Measurements from ENCODE around the gene LAMA3. TPM values are rescaled to one million over a fixed set of nuclear protein-coding genes. Genes with fewer than 3 reads are reported as not detected.
A peak's percentile ranks its signal among the peaks of the same experiment; 100 is the strongest.

Gene LAMA3, protein sequence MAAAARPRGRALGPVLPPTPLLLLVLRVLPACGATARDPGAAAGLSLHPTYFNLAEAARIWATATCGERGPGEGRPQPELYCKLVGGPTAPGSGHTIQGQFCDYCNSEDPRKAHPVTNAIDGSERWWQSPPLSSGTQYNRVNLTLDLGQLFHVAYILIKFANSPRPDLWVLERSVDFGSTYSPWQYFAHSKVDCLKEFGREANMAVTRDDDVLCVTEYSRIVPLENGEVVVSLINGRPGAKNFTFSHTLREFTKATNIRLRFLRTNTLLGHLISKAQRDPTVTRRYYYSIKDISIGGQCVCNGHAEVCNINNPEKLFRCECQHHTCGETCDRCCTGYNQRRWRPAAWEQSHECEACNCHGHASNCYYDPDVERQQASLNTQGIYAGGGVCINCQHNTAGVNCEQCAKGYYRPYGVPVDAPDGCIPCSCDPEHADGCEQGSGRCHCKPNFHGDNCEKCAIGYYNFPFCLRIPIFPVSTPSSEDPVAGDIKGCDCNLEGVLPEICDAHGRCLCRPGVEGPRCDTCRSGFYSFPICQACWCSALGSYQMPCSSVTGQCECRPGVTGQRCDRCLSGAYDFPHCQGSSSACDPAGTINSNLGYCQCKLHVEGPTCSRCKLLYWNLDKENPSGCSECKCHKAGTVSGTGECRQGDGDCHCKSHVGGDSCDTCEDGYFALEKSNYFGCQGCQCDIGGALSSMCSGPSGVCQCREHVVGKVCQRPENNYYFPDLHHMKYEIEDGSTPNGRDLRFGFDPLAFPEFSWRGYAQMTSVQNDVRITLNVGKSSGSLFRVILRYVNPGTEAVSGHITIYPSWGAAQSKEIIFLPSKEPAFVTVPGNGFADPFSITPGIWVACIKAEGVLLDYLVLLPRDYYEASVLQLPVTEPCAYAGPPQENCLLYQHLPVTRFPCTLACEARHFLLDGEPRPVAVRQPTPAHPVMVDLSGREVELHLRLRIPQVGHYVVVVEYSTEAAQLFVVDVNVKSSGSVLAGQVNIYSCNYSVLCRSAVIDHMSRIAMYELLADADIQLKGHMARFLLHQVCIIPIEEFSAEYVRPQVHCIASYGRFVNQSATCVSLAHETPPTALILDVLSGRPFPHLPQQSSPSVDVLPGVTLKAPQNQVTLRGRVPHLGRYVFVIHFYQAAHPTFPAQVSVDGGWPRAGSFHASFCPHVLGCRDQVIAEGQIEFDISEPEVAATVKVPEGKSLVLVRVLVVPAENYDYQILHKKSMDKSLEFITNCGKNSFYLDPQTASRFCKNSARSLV (N-terminal part only)
- total RNA-seq: 8.5 and 13.2 TPM in 2 replicates
- polyA plus RNA-seq: 0.75 and 1.9 TPM in 2 replicates
- polyA plus RNA-seq (2012): 0.52 and 1.5 TPM in 2 replicates
- polyA minus RNA-seq (ENCODE audit: low replicate concordance): 2.9 TPM in 1 of 2 replicates, not detected in the other

DNA sequence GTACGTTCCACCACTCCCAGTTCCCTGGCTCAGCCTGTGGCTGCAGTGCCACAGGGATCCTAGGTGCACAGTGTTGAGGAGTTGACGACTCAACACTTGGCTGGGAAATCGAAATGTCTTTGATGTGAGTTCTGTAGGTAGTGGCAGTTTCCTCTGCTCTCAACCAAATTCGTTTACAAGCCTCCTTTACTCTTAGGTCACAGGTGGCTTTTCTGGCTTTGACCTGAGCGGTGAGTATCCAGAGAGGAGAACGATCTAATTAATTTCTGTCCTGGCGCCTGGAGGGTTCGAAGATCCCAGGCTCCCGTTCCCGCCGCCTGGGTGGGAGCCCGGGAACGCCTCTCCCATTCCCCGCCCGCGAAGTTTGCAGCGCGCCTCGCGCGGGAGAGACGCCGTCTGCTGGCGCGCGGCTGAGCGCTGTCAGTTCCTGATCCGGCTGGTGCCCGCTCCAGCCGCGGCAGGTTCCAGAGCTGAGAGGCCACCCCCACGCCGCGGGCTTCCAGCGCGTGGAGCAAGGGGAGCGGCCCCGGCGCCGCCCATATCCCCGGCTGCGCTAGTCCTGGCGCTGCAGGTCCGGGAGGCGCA is at the start of gene LAMA3:
LAMA3 (plus strand) TSS at position 423 of the 585 bp plus-strand sequence. CDS start 231 bp downstream, outside the sequence.
- DNase-seq (ENCODE audit: low read depth in 2 of 2): peak in 1 of 2 donors; percentile 36
- Histone ChIP-seq H4K20me1 (ENCODE audit: control insufficient read depth, extremely low read depth, insufficient read depth, low read length) (no peaks in the 10 kb centered on the region), H3K4me3 (replicated peaks in 1 of 4; ENCODE audit: control extremely low read depth in 1 of 4, insufficient read depth in 1 of 4, low read depth in 3 of 4, low read length in 4 of 4) (peak within 1 kb of the TSS; percentile 12 to 57 (median 44)), H2AFZ (ENCODE audit: low read length) (no peak within 1 kb of the TSS), H3K79me2 (ENCODE audit: control insufficient read depth, insufficient read depth, low read length) (no peaks in the 10 kb centered on the region), H3K9ac (ENCODE audit: insufficient read depth, low read length) (no peak within 1 kb of the TSS), H3K36me3 (ENCODE audit: control insufficient read depth, insufficient read depth, low read length) (no peaks in the 10 kb centered on the region), H3K27ac (ENCODE audit: insufficient read depth, low read length) (no peak within 1 kb of the TSS), H3K4me2 (ENCODE audit: extremely low read depth, insufficient read depth, low read length) (peak within 1 kb of the TSS; percentile 88), H3K9me3 (ENCODE audit: control insufficient read depth, insufficient read depth, low read depth, low read length) (no peaks in the 10 kb centered on the region), H3K4me1 (ENCODE audit: control insufficient read depth, extremely low read depth, insufficient read depth, low read length) (no peaks in the 10 kb centered on the region), H3K27me3 (ENCODE audit: control insufficient read depth, insufficient read depth, low read length) (peaks cover 6% of the 10 kb centered on the region)
- TF ChIP-seq CTCF (conservative IDR thresholded peaks at IDR 0.05 in 1 of 2, IDR thresholded peaks at IDR 0.05 in 1 of 2; ENCODE audit: low read depth in 1 of 2, low read length in 2 of 2) (peak; percentile 10 to 11), EZH2 (IDR thresholded peaks at IDR 0.05; ENCODE audit: low read length, missing control alignments) (no peak)

GRCh38 chr18:23640052-23640451 is 49.2 kb upstream of the LAMA3 start:
- DNase-seq (ENCODE audit: low read depth in 2 of 2): no peak
- Histone ChIP-seq H3K4me3 (replicated peaks in 1 of 4; ENCODE audit: control extremely low read depth in 1 of 4, insufficient read depth in 1 of 4, low read depth in 3 of 4, low read length in 4 of 4) (no peak overlapping the region), H3K36me3 (ENCODE audit: control insufficient read depth, insufficient read depth, low read length) (no peaks in the 10 kb centered on the region), H3K4me2 (ENCODE audit: extremely low read depth, insufficient read depth, low read length) (no peak overlapping the region), H3K27ac (ENCODE audit: insufficient read depth, low read length) (no peak overlapping the region), H3K9ac (ENCODE audit: insufficient read depth, low read length) (no peak overlapping the region), H3K79me2 (ENCODE audit: control insufficient read depth, insufficient read depth, low read length) (no peaks in the 10 kb centered on the region), H3K27me3 (ENCODE audit: control insufficient read depth, insufficient read depth, low read length) (peaks cover 6% of the 10 kb centered on the region), H3K4me1 (ENCODE audit: control insufficient read depth, extremely low read depth, insufficient read depth, low read length) (no peaks in the 10 kb centered on the region), H4K20me1 (ENCODE audit: control insufficient read depth, extremely low read depth, insufficient read depth, low read length) (no peaks in the 10 kb centered on the region), H3K9me3 (ENCODE audit: control insufficient read depth, insufficient read depth, low read depth, low read length) (no peaks in the 10 kb centered on the region), H2AFZ (ENCODE audit: low read length) (no peak overlapping the region)
- TF ChIP-seq CTCF (conservative IDR thresholded peaks at IDR 0.05 in 1 of 2, IDR thresholded peaks at IDR 0.05 in 1 of 2; ENCODE audit: low read depth in 1 of 2, low read length in 2 of 2) (peak in 1 of 2 donors; percentile 38), EZH2 (IDR thresholded peaks at IDR 0.05; ENCODE audit: low read length, missing control alignments) (no peak)
